D721Med (cell line): ENCODE measurements around the gene CNDP2.
A peak's percentile ranks its signal among the peaks of the same experiment; 100 is the strongest.

Experiments
- DNase-seq: peaks from one replicate; pipeline ENCODE4 v3.0.0; 2011; ENCODE audit warnings: low spot score; ENCODE audit not compliant: insufficient read length
- FAIRE-seq: peaks from 2 replicates; lab custom pipeline; 2011; peaks lifted over from hg19 to GRCh38; lab: Jason Lieb, UNC
- CTCF ChIP-seq: IDR thresholded peaks from 2 replicates; pipeline ENCODE4 v1.5.1; 2012; ENCODE audit warnings: mild to moderate bottlenecking, control low read depth; ENCODE audit not compliant: insufficient read depth; ENCODE audit errors: missing control alignments

The CNDP2 gene

GRCh38 chr18:74495581-74496507, at the start of gene CNDP2:
Gene CNDP2, plus strand, starts transcription at chr18:74496363. Its CDS starts 3,611 bp downstream, at chr18:74499974.
- FAIRE-seq (peak; percentile 98), DNase-seq (peak; percentile 100)
- TF ChIP-seq CTCF: no peak

DNA sequence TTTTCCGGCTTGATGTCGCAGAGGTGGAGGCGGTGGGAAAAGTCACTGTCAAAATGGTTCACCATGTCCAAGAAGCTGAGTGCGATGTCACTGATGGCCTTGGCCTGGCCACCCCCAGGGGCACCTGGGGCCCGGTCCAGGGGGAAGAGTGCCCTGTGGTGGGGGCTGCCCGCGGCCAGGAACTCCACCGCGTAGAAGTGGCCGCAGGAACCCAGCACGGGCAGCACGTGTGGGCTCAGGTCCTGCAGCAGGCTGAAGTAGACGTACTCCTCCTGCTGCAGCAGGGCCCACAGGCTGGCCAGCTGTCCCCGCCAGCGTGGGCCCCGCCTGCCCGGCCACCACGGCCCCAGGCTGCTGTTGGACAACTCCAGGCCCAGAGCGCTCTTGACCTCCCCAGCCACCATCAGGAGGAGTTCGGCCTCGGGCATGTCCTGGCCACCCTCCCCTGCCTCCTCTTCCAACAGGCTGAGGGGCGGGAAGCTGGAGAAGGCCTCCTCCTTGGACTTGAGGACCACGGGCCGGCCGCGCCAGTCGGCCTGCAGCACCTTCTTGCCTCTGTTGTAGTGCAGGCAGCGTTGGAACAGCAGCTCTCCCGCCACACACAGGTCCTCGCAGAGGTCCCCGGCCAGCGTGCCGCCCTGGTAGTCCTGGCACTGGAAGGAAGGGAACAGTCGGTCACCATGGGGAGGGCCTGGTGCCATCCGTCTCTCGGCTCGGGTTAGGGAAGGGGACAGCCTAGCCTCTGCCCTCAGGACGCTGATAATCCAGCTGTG, 49.3 kb upstream of the CNDP2 start:
- FAIRE-seq (no peak), DNase-seq (no peak)
- TF ChIP-seq CTCF: no peak

DNA sequence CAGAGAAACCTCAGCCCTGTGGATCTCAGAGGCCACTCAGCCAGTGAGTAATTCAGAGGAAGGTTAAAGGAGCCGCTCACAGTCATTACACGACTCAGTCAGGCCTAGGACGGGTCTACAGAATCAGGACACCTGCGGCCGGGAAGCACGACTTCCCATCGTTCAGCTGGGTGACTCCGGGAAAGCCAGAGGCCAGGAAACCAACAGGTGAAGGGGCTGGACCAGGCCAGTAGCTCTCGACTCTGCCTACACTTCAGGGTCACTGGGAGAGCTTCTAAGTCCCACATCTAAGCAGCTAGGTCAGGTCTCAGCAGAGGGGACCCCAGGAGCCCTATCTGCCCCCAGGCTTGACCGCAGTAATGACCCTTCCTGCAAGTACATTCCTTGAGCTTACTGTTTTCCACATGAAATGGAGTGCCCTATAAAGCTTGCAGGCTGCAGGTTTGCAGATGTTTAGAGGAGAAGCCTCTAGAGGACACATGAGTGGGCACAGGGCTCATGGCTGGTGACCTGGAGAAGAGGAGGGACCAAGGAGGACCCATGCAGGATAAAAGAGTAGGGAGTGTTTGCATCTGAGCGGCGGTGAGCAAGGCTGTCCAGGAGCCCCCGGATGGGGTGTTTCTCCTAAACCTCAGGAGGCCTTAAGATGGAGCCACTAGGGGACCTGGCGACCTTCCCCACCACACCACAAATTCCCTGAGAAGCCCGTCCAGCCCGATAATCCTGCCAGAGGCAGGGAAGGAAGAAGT, 48.6 kb upstream of the CNDP2 start:
- no peak for FAIRE-seq
- TF ChIP-seq CTCF: no peak
- DNase-seq: no peak

- DNase-seq: no peak
- TF ChIP-seq CTCF: no peak
- FAIRE-seq: no peak
Observed at GRCh38 chr18:74450626-74451025, 45.5 kb upstream of the CNDP2 start.

GRCh38 chr18:74451148-74451547, 45.0 kb upstream of the CNDP2 start:
- FAIRE-seq (no peak), DNase-seq (no peak)
- no peak for TF ChIP-seq CTCF

- FAIRE-seq: no peak
- no peak for DNase-seq
Observed at GRCh38 chr18:74453016-74453566, 43.1 kb upstream of the CNDP2 start.

More at GRCh38 chr18:74453016-74453566, 43.1 kb upstream of the CNDP2 start:
- no peak for TF ChIP-seq CTCF
